Activated T-helper 2 cell treated with anti-CD3 and anti-CD28 coated beads, Interferon-gamma antibody, Interleukin-2, Interleukin-4, amounts not matched to agents 10 μg/mL and 5 μg/mL and 100 μg/mL, durations not matched to agents 14 hours and 24 hours and 36 hours (primary cell): Measurements from ENCODE around the gene NAALADL2. TPM values are rescaled to one million over a fixed set of nuclear protein-coding genes. Genes with fewer than 3 reads are reported as not detected.

ENCODE experiments used
- DNase-seq: peaks from one replicate; pipeline ENCODE4 v3.0.0; 2021; ENCODE audit warnings: low spot score
- H3K27ac Mint-ChIP-seq: one replicate; pipeline ENCODE4 v1.8.0; 2021; ENCODE audit warnings: mixed read lengths
- H3K27me3 Mint-ChIP-seq: one replicate; pipeline ENCODE4 v1.8.0; 2021; ENCODE audit warnings: low read depth, mixed read lengths
- H3K36me3 Mint-ChIP-seq: one replicate; pipeline ENCODE4 v1.8.0; 2021; ENCODE audit warnings: low read depth, mixed read lengths
- H3K4me1 Mint-ChIP-seq: one replicate; pipeline ENCODE4 v1.8.0; 2021; ENCODE audit warnings: low read depth, mixed read lengths
- H3K4me3 Mint-ChIP-seq: one replicate; pipeline ENCODE4 v1.8.0; 2021; ENCODE audit warnings: low read depth, mild to moderate bottlenecking, moderate library complexity, mixed read lengths
- H3K9me3 Mint-ChIP-seq: one replicate; pipeline ENCODE4 v1.8.0; 2021; ENCODE audit warnings: mixed read lengths
- intact Hi-C: fragments of 100-400 bp; cut with micrococcal nuclease; formaldehyde crosslinking; loops from one replicate; pipeline ENCODE4 v1.15.1; 2023
- total RNA-seq: library from RNA; stranded (reverse); gene quantifications from 2 replicates; pipeline ENCODE4 v1.2.3, GENCODE V29; 2022

NAALADL2 gene
- total RNA-seq, 1 donor from 2014 or later: not detected

DNA sequence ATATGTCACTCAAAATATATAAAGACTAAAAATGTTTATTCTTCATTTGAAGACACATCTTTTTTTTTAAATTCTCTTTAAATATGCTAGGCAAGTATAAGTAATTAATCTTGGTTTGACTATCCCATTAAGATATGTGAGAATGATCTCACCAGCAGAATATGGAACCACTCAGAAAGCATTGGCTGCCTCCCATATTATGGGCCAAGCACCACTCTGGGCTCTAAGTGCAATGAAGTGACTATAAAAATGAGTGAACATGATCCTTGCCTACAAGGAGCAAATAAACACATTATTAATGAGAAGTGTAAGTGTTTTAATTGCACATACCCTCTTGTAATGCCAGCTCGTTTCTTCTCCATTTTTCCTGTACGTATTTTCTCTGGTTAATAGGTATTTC lies 328.5 kb downstream of the NAALADL2 start:
- no peak overlapping the region for H3K27ac Mint-ChIP-seq
- no peaks in the 10 kb centered on the region for H3K27me3 Mint-ChIP-seq
- no peak overlapping the region for H3K4me3 Mint-ChIP-seq
- no peaks in the 10 kb centered on the region for H3K36me3 Mint-ChIP-seq
- DNase-seq: no peak
- intact Hi-C loops: no loop called here
- peaks cover 5% of the 10 kb centered on the region for H3K9me3 Mint-ChIP-seq
- H3K4me1 Mint-ChIP-seq: no peaks in the 10 kb centered on the region

DNA sequence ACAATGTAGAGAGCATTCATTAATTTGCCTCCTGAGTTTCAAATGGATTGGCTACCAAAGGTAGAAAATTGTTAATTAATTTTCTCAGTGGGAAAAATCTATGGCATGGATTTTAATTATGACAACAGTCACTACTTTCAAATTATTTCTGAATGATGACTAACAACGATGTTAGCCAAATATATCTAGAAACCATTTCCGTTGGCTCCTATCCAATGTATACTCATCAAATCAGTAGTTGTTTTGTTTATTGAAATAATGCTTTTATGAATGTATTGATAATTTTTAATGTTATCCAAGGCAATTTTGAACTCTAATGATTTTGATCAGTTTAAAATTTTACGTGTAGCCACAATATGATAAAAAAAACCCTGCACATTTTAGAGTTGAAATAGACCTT lies 333.4 kb downstream of the NAALADL2 start:
- H3K36me3 Mint-ChIP-seq: no peaks in the 10 kb centered on the region
- peaks cover 2% of the 10 kb centered on the region for H3K4me1 Mint-ChIP-seq
- intact Hi-C loops: no loop called here
- no peak overlapping the region for H3K27ac Mint-ChIP-seq
- H3K9me3 Mint-ChIP-seq: peaks cover 5% of the 10 kb centered on the region
- H3K4me3 Mint-ChIP-seq: no peak overlapping the region
- no peaks in the 10 kb centered on the region for H3K27me3 Mint-ChIP-seq
- no peak for DNase-seq

DNA sequence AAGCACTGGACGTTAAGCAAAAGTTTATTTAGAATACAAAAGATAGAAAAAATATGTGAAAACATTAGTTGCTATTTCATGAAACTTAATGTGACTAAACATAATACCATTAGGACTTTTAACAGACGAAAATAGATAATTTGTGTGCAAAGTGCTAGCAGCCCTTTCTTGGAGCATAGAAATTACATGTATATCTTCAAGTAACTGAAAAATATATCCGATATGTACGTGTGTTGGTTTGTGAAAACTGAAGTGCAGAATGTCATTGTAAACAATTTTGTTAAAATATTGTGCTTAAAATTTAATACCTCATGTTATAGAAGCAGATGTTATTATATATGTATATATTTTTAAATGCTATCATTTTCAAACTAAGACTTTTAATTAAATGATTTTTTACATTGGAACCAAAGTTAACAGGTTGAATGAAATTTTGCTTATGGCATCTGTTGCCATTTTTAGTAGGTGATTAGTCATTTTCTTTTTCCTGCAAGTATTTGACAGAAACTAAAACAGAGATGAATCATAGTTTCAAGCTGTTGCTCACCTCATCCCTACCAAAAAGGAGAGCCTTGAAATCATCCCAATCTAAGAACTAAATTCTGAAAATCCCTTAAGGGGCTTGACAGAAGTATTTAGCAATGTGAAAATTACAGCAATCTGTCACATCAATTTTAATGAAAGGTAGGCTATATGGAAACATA lies 334.8 kb downstream of the NAALADL2 start:
- no peak for DNase-seq
- intact Hi-C loops: no loop called here
- no peak overlapping the region for H3K27ac Mint-ChIP-seq
- H3K4me3 Mint-ChIP-seq: no peak overlapping the region
- peaks cover 2% of the 10 kb centered on the region for H3K4me1 Mint-ChIP-seq
- H3K27me3 Mint-ChIP-seq: no peaks in the 10 kb centered on the region
- no peaks in the 10 kb centered on the region for H3K36me3 Mint-ChIP-seq
- peaks cover 5% of the 10 kb centered on the region for H3K9me3 Mint-ChIP-seq

DNA sequence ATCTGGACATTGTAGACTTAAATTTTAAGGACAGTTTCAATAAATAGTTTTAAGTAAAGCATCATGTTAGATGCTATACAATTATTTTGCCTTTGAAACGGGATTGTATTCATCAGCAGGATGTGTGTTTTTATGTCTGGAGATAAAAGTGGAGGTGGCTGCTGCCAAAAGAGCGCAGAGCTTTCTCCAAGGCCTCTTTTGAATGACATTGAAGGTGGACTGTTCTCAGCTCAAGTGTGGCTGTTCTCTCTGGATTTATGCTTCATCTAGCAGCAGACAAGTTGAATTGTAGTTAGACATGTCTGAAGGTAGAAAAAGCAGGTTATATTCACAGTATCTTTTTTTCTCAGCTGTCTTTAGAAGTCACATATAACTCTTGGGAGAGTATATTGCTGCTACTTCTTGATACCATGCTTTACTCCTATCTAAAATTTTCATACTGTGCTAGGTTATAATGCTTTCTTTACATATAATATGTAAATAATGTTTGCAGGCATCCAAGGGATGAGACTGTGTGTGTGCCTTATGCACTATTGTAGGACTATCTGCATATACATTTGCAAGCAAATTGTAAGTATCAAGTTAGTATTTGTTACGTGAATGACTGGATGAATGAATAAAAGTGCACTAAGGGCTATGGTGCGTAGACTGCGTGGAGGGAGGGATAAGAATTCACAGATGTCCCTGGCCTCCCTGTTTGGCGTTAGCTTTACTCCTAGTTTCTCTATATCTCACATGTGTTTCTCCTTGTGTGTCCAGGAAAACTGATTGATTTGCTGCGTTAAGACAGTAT lies 340.1 kb downstream of the NAALADL2 start:
- Mint-ChIP-seq H3K9me3 (no peaks in the 10 kb centered on the region), H3K27ac (no peak overlapping the region), H3K27me3 (no peaks in the 10 kb centered on the region), H3K4me1 (peaks cover 1% of the 10 kb centered on the region), H3K36me3 (no peaks in the 10 kb centered on the region), H3K4me3 (no peak overlapping the region)
- no peak for DNase-seq
- intact Hi-C loops: no loop called here

DNA sequence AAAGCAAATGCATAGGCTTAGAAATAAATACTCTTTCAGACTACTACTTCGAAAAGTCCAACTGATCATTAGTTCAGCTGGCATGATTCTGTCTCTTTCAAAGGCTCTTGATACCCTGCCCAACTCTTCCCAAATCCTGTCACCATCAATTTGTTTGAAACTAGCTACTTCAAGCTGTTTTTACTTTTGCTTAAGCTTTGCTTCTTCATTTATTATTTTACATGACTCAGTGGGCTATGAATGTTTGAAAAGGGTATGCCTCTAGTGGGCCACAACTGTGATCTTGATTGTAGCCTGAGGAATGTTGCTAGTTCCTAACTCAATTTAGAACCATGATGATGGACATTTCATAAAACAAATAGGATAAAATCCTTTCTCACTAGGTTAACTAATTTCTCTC lies 340.8 kb downstream of the NAALADL2 start:
- Mint-ChIP-seq H3K27me3 (no peaks in the 10 kb centered on the region), H3K9me3 (no peaks in the 10 kb centered on the region), H3K4me3 (no peak overlapping the region), H3K27ac (no peak overlapping the region), H3K36me3 (no peaks in the 10 kb centered on the region), H3K4me1 (no peaks in the 10 kb centered on the region)
- DNase-seq: no peak
- intact Hi-C loops: no loop called here

DNA sequence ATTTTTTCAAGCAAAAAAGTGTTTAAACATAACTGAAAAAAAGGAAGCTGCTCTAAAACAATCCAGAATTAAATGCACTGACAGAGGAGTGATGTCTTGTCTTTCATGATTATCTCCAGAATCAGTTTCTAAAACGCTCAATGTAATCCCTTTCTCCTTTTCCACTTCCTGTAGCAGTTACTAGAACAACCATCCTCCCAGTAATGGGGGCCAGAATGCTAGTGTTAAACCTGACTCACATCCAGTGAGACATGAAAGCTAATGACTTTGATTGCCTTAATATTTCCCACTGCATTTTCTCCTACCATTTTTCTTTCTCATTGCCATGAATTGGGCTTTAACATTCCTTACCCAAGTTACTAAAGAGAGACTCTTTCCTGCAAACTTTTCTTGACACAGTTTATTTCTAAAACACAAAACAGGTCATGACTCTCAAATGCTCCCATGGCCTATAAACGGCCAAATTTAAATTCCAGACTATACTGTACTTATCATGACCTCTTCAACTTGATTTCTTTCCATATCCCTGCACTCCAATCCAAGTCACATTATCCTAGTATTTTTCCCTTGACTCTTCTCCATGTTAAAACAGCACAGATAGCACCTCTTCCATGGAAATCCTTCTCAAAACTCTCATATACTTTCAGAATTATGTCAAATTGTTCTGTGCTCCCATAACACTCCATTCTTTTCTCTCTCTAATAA lies 341.4 kb downstream of the NAALADL2 start:
- intact Hi-C loops: no loop called here
- DNase-seq: no peak
- Mint-ChIP-seq H3K9me3 (no peaks in the 10 kb centered on the region), H3K27me3 (no peaks in the 10 kb centered on the region), H3K36me3 (no peaks in the 10 kb centered on the region), H3K4me3 (no peak overlapping the region), H3K27ac (no peak overlapping the region), H3K4me1 (no peaks in the 10 kb centered on the region)

DNA sequence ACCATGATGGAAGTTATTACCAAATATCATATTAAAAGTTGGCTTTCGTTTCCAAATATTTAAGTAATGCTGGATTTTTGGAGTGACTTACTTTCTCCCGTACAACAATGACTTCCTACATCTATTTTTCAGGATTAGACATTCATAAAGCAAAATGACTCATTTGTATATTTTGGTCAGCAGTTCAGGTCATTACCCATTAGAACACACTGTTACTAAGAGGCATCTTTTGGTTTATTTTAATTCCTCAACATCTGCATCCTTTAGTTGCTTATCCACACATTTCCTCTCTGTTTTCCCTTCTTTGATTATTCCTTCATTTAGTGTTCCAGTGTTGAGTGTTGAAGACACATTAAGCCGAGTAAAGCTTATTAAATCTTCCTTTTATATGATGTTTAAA lies 348.2 kb downstream of the NAALADL2 start:
- intact Hi-C loops: no loop called here
- no peaks in the 10 kb centered on the region for H3K36me3 Mint-ChIP-seq
- H3K4me3 Mint-ChIP-seq: no peak overlapping the region
- H3K27me3 Mint-ChIP-seq: no peaks in the 10 kb centered on the region
- no peak overlapping the region for H3K27ac Mint-ChIP-seq
- no peaks in the 10 kb centered on the region for H3K9me3 Mint-ChIP-seq
- no peaks in the 10 kb centered on the region for H3K4me1 Mint-ChIP-seq
- DNase-seq: no peak

DNA sequence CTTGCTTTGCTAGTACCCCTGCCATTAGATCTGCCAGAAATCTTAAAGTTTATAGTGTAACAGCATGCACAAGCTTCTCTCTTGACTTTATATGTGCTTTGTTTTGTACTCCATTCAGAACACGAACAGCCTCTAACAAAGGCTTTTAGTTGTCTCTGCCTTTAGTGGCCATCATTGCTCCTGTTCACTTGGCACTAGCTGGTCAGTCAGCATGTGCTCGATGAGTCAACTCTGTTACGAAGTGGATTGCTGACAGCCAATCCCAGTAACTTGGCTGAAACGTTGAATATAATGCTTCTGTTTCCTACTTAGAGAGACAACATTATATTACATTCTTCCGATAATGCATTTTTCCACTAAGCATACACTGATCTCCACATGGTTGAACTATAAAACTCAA lies 349.2 kb downstream of the NAALADL2 start:
- Mint-ChIP-seq H3K27me3 (no peaks in the 10 kb centered on the region), H3K36me3 (no peaks in the 10 kb centered on the region), H3K27ac (no peak overlapping the region), H3K4me1 (no peaks in the 10 kb centered on the region), H3K4me3 (no peak overlapping the region), H3K9me3 (no peaks in the 10 kb centered on the region)
- DNase-seq: no peak
- intact Hi-C loops: loop anchor here (1.0 kb wide), 1 partner anchor 38 kb away; no protein-coding TSS in a partner anchor

DNA sequence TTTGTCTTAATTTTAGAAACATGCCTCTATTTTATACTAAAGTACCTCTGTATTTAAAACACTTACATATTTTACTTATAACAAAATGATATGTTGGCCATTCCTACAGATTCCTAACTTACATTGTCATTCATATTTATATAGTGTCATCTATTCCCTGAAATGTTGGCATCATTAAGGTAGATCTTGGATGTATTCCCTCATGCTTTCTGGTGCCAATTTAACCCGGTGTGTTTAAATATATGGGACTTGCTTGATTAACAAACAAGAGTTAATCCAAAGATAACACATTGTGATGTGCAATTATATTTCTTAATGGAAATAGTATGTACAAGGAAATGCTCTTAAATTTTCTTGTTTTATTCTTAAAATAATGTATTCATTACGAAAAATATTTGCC lies 352.3 kb downstream of the NAALADL2 start:
- Mint-ChIP-seq H3K27me3 (no peaks in the 10 kb centered on the region), H3K36me3 (no peaks in the 10 kb centered on the region), H3K4me1 (no peaks in the 10 kb centered on the region), H3K27ac (no peak overlapping the region), H3K9me3 (no peaks in the 10 kb centered on the region), H3K4me3 (no peak overlapping the region)
- DNase-seq: no peak
- intact Hi-C loops: no loop called here

DNA sequence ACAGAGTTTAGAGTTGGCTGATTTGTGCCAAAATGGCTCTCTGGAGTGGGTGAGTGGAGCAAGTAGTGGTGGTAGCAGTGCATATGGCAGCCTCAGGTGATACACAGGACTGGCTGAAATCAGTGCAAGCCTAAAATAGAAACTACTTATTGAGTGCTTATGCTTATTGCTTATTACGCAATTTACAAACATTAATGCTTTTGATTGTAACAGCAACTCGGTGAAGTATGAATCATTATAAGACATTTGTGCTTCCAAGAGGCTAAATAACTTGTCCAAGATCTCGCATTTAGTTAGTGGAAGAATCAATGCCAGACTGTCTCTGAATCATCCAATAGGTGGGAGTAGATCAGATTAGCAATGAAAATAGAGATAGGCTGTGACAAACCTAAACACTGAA lies 353.8 kb downstream of the NAALADL2 start:
- Mint-ChIP-seq H3K4me3 (no peak overlapping the region), H3K36me3 (no peaks in the 10 kb centered on the region), H3K27me3 (no peaks in the 10 kb centered on the region), H3K4me1 (no peaks in the 10 kb centered on the region), H3K27ac (no peak overlapping the region), H3K9me3 (no peaks in the 10 kb centered on the region)
- no peak for DNase-seq
- intact Hi-C loops: loop anchor here (2.0 kb wide), 1 partner anchor 54 kb away; no protein-coding TSS in a partner anchor

DNA sequence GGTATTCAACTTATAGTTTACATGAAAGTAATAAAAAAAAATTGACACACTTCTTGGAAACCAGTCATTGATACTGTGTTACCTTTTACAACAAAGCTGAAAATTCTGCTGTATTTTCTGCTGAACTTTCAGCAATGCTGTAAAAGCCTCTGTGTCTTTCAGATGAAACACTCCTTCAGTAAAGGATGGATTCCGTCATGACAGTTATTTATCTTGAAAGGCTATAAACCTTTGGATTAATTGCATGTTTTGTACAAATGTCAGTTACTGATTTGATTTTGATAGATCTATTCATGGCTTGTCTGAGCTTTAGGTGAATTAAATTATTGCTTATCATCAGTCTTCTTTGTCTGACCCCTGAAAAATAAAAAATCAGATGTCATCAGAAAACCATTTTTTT lies 355.1 kb downstream of the NAALADL2 start:
- no peaks in the 10 kb centered on the region for H3K4me1 Mint-ChIP-seq
- intact Hi-C loops: no loop called here
- H3K36me3 Mint-ChIP-seq: no peaks in the 10 kb centered on the region
- no peaks in the 10 kb centered on the region for H3K27me3 Mint-ChIP-seq
- no peak overlapping the region for H3K4me3 Mint-ChIP-seq
- no peak overlapping the region for H3K27ac Mint-ChIP-seq
- no peak for DNase-seq
- H3K9me3 Mint-ChIP-seq: no peaks in the 10 kb centered on the region

DNA sequence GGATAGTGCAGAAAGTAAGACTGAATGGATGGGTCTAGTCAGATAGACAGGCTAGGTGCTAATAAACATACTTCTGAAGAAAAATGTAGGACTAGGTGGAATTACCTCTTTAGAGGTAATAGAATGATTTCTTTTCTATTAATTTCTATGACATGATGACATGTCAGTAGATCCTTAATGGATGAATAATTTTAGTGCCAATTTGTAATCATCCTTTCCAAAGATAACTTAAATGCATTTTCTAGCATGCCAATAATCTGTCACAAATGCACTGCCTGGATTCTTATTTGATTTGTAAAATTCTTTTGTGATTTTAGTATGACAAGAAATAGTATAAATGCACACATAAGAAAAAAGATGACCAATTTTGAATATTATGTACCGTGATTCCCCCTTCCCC lies 356.7 kb downstream of the NAALADL2 start:
- H3K27me3 Mint-ChIP-seq: no peaks in the 10 kb centered on the region
- intact Hi-C loops: no loop called here

DNA sequence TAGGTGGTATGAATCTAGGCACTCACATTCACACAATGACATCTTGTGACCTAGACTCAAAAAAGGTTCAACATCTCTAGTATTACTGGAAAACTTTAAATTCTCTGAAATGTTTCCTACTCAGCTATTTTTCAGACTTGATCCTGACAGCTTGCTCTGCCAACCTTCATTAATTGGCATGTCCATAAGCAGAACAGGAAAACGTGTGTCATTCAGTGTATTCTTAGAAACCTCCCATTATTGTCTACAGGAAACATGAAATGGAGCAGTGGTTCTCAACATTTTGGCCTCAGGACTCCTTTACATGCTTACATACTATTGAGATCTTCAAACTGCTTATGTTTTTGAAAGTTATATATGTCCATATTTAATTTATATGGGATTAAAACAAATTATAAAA lies 363.2 kb downstream of the NAALADL2 start:
- Mint-ChIP-seq H3K4me3 (no peak overlapping the region), H3K4me1 (no peaks in the 10 kb centered on the region)
- intact Hi-C loops: no loop called here

More for the DNA sequence above, 356.7 kb downstream of the NAALADL2 start:
- no peaks in the 10 kb centered on the region for H3K4me1 Mint-ChIP-seq
- no peaks in the 10 kb centered on the region for H3K36me3 Mint-ChIP-seq
- H3K27ac Mint-ChIP-seq: no peak overlapping the region
- no peak overlapping the region for H3K4me3 Mint-ChIP-seq
- DNase-seq: no peak
- H3K9me3 Mint-ChIP-seq: no peaks in the 10 kb centered on the region

More for the DNA sequence above, 363.2 kb downstream of the NAALADL2 start:
- no peaks in the 10 kb centered on the region for H3K36me3 Mint-ChIP-seq
- no peak for DNase-seq
- no peaks in the 10 kb centered on the region for H3K27me3 Mint-ChIP-seq
- peaks cover 5% of the 10 kb centered on the region for H3K9me3 Mint-ChIP-seq
- no peak overlapping the region for H3K27ac Mint-ChIP-seq
